ENCODE measurements around the gene ASB16. TPM values are rescaled to one million over a fixed set of nuclear protein-coding genes. Genes with fewer than 3 reads are reported as not detected.

ASB16 gene
- total and polyA plus RNA-seq, 9 of the 15 experiments (the other 6 are each of a cell fraction or from before 2014, with no cell fraction given): 0.03 to 0.07 TPM; not detected in 7

DNA sequence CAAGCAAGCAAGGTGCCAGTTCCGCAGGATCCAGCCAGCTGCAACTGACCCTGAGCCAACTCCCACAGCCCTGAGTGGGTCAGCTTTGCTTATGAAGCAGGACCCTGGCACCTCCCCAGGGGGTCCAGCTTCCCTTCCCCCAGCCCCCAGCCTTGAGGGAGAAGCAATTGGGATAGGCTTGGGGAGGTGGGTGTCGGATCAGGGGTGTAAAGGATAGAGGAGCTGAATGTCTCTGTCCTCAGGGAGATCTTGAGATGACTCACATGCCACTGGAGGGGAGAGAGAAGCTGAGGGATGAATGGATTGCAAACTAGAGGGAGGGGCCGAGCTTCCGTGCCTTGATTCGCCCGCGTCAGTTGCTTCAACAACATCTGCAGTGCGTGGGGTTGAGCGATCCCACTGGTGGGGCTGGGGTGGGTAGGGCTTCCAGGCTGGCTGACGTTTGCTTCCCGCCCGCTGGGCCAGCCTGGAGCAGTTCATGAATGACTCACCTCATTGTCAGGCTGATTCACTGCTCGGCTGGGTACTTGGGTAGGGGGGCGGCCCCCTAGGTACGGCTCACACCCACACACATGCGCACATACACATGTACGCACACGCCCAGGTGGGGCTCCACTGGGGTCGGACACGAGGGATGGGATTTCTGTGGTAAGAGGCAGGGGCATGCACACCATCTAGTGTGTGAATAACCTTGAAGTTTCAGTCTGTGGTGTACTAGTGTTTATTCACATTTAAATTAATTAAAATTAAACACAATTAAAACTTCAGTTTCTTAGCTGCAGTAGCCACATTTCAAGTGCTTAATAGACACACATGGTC lies 32.4 kb upstream of the ASB16 start (continued):
- TF ChIP-seq, protein P1, sequence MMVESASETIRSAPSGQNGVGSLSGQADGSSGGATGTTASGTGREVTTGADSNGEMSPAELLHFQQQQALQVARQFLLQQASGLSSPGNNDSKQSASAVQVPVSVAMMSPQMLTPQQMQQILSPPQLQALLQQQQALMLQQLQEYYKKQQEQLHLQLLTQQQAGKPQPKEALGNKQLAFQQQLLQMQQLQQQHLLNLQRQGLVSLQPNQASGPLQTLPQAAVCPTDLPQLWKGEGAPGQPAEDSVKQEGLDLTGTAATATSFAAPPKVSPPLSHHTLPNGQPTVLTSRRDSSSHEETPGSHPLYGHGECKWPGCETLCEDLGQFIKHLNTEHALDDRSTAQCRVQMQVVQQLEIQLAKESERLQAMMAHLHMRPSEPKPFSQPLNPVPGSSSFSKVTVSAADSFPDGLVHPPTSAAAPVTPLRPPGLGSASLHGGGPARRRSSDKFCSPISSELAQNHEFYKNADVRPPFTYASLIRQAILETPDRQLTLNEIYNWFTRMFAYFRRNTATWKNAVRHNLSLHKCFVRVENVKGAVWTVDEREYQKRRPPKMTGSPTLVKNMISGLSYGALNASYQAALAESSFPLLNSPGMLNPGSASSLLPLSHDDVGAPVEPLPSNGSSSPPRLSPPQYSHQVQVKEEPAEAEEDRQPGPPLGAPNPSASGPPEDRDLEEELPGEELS (CRISPR knock-in tag; IDR thresholded peaks at IDR 0.05; ENCODE audit: borderline replicate concordance): peak; percentile 95
- TF ChIP-seq TEAD2 (tag; IDR thresholded peaks at IDR 0.05) (no peak), ARID1B (IDR thresholded peaks at IDR 0.05) (peak; percentile 84), ZNF707 (CRISPR knock-in tag; conservative IDR thresholded peaks at IDR 0.05) (no peak), NONO (IDR thresholded peaks at IDR 0.05; ENCODE audit: low read depth in 2 of 2, low read length in 1 of 2) (no peak), AFF4 (CRISPR knock-in tag; IDR thresholded peaks at IDR 0.05) (no peak), SMAD3 (CRISPR knock-in tag; conservative IDR thresholded peaks at IDR 0.05) (no peak), ZFPM2 (CRISPR knock-in tag; IDR thresholded peaks at IDR 0.05) (no peak), GATAD2A (IDR thresholded peaks at IDR 0.05) (peak; percentile 90), ZNF778 (CRISPR knock-in tag; IDR thresholded peaks at IDR 0.05) (no peak), ZSCAN32 (CRISPR knock-in tag; IDR thresholded peaks at IDR 0.05) (no peak), CCNT2 (IDR thresholded peaks at IDR 0.05; ENCODE audit: borderline replicate concordance, extremely low read depth, insufficient read length, low read depth, low read length) (peak; percentile 33), GTF2A2 (tag; IDR thresholded peaks at IDR 0.05) (no peak)
- TF ChIP-seq, protein P2, sequence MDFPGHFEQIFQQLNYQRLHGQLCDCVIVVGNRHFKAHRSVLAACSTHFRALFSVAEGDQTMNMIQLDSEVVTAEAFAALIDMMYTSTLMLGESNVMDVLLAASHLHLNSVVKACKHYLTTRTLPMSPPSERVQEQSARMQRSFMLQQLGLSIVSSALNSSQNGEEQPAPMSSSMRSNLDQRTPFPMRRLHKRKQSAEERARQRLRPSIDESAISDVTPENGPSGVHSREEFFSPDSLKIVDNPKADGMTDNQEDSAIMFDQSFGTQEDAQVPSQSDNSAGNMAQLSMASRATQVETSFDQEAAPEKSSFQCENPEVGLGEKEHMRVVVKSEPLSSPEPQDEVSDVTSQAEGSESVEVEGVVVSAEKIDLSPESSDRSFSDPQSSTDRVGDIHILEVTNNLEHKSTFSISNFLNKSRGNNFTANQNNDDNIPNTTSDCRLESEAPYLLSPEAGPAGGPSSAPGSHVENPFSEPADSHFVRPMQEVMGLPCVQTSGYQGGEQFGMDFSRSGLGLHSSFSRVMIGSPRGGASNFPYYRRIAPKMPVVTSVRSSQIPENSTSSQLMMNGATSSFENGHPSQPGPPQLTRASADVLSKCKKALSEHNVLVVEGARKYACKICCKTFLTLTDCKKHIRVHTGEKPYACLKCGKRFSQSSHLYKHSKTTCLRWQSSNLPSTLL (IDR thresholded peaks at IDR 0.05): no peak
- TF ChIP-seq, protein P3, sequence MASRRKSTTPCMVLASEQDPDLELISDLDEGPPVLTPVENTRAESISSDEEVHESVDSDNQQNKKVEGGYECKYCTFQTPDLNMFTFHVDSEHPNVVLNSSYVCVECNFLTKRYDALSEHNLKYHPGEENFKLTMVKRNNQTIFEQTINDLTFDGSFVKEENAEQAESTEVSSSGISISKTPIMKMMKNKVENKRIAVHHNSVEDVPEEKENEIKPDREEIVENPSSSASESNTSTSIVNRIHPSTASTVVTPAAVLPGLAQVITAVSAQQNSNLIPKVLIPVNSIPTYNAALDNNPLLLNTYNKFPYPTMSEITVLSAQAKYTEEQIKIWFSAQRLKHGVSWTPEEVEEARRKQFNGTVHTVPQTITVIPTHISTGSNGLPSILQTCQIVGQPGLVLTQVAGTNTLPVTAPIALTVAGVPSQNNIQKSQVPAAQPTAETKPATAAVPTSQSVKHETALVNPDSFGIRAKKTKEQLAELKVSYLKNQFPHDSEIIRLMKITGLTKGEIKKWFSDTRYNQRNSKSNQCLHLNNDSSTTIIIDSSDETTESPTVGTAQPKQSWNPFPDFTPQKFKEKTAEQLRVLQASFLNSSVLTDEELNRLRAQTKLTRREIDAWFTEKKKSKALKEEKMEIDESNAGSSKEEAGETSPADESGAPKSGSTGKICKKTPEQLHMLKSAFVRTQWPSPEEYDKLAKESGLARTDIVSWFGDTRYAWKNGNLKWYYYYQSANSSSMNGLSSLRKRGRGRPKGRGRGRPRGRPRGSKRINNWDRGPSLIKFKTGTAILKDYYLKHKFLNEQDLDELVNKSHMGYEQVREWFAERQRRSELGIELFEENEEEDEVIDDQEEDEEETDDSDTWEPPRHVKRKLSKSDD (conservative IDR thresholded peaks at IDR 0.05; ENCODE audit: low read length): no peak
